Vagina (tissue), 2 donors: ENCODE results near the gene NPRL2. TPM values are rescaled to one million over a fixed set of nuclear protein-coding genes. Genes with fewer than 3 reads are reported as not detected.

Experiments used
- DNase-seq, 2 donors: peaks; one replicate each; pipeline ENCODE4 v3.0.0-alpha.2; 2017; ENCODE audit errors: extremely low spot score in 2 of 2
- H3K27ac ChIP-seq: fragments of 200-600 bp; sonication (generic); one replicate; pipeline ENCODE4 v1.5.1; 2019
- H3K27me3 ChIP-seq: fragments of 200-600 bp; sonication (generic); one replicate; pipeline ENCODE4 v1.5.1; 2019
- H3K36me3 ChIP-seq, 2 donors: fragments of 200-600 bp; sonication (generic); one replicate each; pipeline ENCODE4 v1.5.1; 2017 to 2019
- H3K4me1 ChIP-seq: fragments of 200-600 bp; sonication (generic); one replicate; pipeline ENCODE4 v1.5.1; 2019
- H3K4me3 ChIP-seq, 2 donors: fragments of 200-600 bp; sonication (generic); 1 replicate in 1 of 2; 2 replicates in 1 of 2; pipeline ENCODE4 v1.5.1; 2016 to 2019
- H3K9me3 ChIP-seq: fragments of 200-600 bp; sonication (generic); one replicate; pipeline ENCODE4 v1.5.1; 2019
- POLR2A ChIP-seq, 2 donors: fragments of 450-650 bp; IDR thresholded peaks; one replicate each; pipeline ENCODE4 v1.6.1; 2017; ENCODE audit warnings: antibody characterized with exemption in 2 of 2, mild to moderate bottlenecking in 2 of 2, moderate library complexity in 2 of 2
- POLR2AphosphoS5 ChIP-seq, 2 donors: sonication (generic); formaldehyde crosslinking; IDR thresholded peaks; one replicate each; pipeline ENCODE4 v1.9.0; 2017; ENCODE audit warnings: antibody characterized with exemption in 2 of 2, mild to moderate bottlenecking in 2 of 2, low read depth in 1 of 2; ENCODE audit not compliant: insufficient read depth in 1 of 2
- intact Hi-C: fragments of 100-400 bp; cut with DNase I; formaldehyde crosslinking; loops from one replicate; pipeline ENCODE4 v1.15.1; 2023
- total RNA-seq: library from RNA; depleted of rRNA; stranded (reverse); fragments of >200 nt; gene quantifications from one replicate; pipeline ENCODE4 v1.2.3, GENCODE V29; 2016
- TF ChIP-seq, protein P1 (sequence below), 3 experiments: fragments of 450-650 bp in 2 of 3; fragments of 200-600 bp in 1 of 3; sonication (generic) in 1 of 3; IDR thresholded peaks; one replicate each; pipeline ENCODE4 v1.5.1; 2017 to 2019; ENCODE audit warnings: antibody characterized with exemption in 3 of 3, mild to moderate bottlenecking in 2 of 3, moderate library complexity in 2 of 3

The NPRL2 gene
- total RNA-seq, 1 donor from 2014 or later, result 17.2 TPM

DNA sequence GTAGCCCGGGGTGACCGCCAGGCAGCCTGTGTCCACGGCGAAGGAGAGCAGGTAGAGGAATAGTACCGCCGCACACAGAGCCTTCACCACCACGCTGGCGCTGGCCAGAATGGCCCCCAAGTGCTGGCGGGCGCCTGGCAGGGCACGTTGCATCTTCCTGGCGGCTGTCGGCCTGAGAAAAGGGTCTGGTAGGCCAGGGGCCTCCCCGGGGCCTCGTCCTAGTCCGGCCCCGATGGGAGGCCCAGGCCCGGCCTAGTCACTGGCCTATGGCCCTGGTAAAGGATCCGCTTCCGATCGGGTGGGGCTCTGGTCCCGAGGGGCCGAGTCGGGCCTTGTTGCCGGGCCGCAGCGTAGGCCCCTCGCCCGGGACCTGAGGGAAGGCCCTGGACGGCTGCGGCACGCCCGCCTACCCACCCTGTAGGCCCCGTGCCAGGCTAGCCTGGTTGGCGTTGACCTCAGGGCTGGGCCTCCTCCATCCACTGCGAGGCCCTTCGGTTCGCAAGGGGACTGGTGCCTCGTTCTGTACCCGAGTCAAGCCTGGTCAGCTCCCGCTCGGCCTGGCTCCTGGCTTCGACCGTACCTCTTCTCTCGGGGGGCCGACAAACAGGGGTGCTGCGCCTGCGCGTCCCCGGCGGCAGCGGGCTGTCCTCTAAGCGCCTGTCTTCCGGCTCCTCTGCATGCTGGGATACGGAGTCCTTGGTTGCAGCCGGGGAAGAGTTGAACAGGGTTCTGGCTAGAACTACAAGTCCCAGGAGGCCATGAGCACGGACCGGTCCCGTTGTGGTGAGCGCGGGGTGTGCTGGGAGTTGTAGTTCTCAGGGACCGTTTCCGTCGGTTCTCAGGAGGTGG, 8.6 kb upstream of the NPRL2 start, which contains the start of gene TMEM115:
TMEM115 (minus strand) TSS at position 611 of the 849 bp plus-strand sequence; CDS start at position 153, 458 bp downstream.
- Histone ChIP-seq H3K36me3 (peaks cover 0 to 14% of the 10 kb centered on the region in 2 donors), H3K27ac (peak within 1 kb of the TSS; percentile 78), H3K9me3 (no peaks in the 10 kb centered on the region), H3K4me3 (peak within 1 kb of the TSS; percentile 69 to 72), H3K27me3 (no peaks in the 10 kb centered on the region), H3K4me1 (peaks cover 48% of the 10 kb centered on the region)
- TF ChIP-seq POLR2A (IDR thresholded peaks at IDR 0.05), result peak in 1 of 2 donors; percentile 46
- peak; percentile 93 to 99 for TF ChIP-seq POLR2AphosphoS5 (IDR thresholded peaks at IDR 0.05; ENCODE audit: insufficient read depth in 1 of 2, low read depth in 1 of 2)
- TF ChIP-seq, protein P1, sequence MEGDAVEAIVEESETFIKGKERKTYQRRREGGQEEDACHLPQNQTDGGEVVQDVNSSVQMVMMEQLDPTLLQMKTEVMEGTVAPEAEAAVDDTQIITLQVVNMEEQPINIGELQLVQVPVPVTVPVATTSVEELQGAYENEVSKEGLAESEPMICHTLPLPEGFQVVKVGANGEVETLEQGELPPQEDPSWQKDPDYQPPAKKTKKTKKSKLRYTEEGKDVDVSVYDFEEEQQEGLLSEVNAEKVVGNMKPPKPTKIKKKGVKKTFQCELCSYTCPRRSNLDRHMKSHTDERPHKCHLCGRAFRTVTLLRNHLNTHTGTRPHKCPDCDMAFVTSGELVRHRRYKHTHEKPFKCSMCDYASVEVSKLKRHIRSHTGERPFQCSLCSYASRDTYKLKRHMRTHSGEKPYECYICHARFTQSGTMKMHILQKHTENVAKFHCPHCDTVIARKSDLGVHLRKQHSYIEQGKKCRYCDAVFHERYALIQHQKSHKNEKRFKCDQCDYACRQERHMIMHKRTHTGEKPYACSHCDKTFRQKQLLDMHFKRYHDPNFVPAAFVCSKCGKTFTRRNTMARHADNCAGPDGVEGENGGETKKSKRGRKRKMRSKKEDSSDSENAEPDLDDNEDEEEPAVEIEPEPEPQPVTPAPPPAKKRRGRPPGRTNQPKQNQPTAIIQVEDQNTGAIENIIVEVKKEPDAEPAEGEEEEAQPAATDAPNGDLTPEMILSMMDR (IDR thresholded peaks at IDR 0.05), result no peak
- intact Hi-C loops, result loop anchor here (5.0 kb wide), 1 partner anchor 188 kb away; no protein-coding TSS in a partner anchor
- peak; percentile 99 to 100 for DNase-seq

DNA sequence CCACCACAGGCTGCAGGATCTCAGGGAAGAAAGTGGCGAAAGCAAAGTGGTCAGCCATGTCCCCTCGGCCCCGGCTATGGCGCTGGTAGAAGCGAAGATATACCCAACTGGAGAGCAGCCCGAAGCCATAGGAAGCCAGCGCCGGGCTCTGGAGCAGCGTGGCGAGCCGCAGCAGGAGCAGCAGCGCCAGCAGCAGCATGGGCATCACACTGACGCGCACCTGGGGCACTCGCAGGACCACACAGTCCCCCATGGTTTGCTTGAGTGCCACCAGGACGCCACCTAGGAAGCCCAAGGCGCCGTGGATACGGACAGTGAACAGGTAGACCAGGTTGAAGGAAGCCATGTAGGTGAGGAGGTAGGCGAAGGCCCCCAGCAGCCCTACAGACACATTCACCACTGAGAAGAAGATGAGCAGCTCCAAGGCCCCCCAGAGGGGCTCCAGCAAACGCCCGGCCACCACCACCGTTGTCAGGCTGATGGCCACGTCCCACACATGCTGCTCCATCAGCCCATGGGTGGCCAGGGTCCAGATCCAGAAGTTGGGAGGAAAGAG, 7.9 kb upstream of the NPRL2 start:
- Histone ChIP-seq H3K4me3 (peak overlapping the region; percentile 69 to 72), H3K27ac (peak overlapping the region; percentile 78), H3K9me3 (no peaks in the 10 kb centered on the region), H3K27me3 (no peaks in the 10 kb centered on the region), H3K36me3 (peaks cover 0 to 19% of the 10 kb centered on the region in 2 donors), H3K4me1 (peaks cover 46% of the 10 kb centered on the region)
- TF ChIP-seq POLR2A (IDR thresholded peaks at IDR 0.05) (no peak), POLR2AphosphoS5 (IDR thresholded peaks at IDR 0.05; ENCODE audit: insufficient read depth in 1 of 2, low read depth in 1 of 2) (no peak)
- TF ChIP-seq, protein P1 (IDR thresholded peaks at IDR 0.05), result no peak
- DNase-seq, result no peak
- intact Hi-C loops, result loop anchor here (5.0 kb wide), 1 partner anchor 189 kb away; no protein-coding TSS in a partner anchor

DNA sequence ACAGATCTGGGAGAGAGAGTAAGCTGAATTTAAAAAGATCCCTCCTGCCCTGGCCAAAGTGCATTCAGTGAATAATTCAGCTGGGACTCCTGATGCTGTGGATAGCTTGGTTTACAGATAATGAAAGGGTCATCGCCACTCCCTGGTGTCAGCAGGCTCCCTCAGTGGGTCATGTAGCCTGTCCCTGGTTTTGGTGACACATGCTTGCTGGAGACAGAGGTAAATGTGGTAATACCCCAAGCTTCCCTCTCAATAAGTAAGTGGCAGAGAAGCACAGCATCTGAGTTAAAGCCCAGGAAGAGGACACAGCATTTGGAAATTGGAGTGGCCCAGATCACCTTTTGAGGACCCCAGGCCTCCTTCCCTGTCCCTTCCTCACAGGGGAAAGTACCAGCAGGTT, 6.9 kb upstream of the NPRL2 start:
- Histone ChIP-seq H3K4me3 (peak overlapping the region; percentile 69 to 72), H3K36me3 (peaks cover 0 to 23% of the 10 kb centered on the region in 2 donors), H3K4me1 (peaks cover 49% of the 10 kb centered on the region), H3K9me3 (no peaks in the 10 kb centered on the region), H3K27me3 (no peaks in the 10 kb centered on the region), H3K27ac (peak overlapping the region; percentile 78)
- intact Hi-C loops, result loop anchor here (5.0 kb wide), 1 partner anchor 190 kb away; no protein-coding TSS in a partner anchor
- no peak for DNase-seq
- TF ChIP-seq POLR2A (IDR thresholded peaks at IDR 0.05), result no peak
- no peak for TF ChIP-seq POLR2AphosphoS5 (IDR thresholded peaks at IDR 0.05; ENCODE audit: insufficient read depth in 1 of 2, low read depth in 1 of 2)
- TF ChIP-seq, protein P1 (IDR thresholded peaks at IDR 0.05), result no peak

DNA sequence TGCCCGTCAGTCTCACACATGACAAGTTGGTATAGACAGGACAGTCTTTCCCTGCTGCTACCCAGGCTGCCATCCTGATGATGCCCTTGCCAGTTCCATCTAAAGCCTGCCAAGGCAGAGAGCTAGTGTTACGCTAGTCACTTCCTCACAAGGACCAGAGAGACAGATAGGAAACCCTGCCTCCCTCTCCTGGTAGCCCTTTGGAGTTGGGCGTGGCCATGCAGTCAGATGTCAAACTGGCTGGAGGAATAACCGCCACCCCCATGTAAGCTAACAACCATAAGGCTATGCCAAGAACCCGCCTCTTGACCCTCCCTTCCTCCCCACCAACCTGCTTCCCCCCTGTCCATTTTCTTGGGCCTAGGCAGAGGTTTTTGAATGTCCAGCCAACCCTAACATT, 6.0 kb upstream of the NPRL2 start:
- no peak for DNase-seq
- peak overlapping the region; percentile 69 to 72 for H3K4me3 ChIP-seq
- intact Hi-C loops, result loop anchor here (5.0 kb wide), 1 partner anchor 191 kb away; no protein-coding TSS in a partner anchor
- no peaks in the 10 kb centered on the region for H3K9me3 ChIP-seq
- peaks cover 53% of the 10 kb centered on the region for H3K4me1 ChIP-seq
- H3K27ac ChIP-seq, result peak overlapping the region; percentile 78
- TF ChIP-seq, protein P1 (IDR thresholded peaks at IDR 0.05), result no peak
- no peak for TF ChIP-seq POLR2A (IDR thresholded peaks at IDR 0.05)
- TF ChIP-seq POLR2AphosphoS5 (IDR thresholded peaks at IDR 0.05; ENCODE audit: insufficient read depth in 1 of 2, low read depth in 1 of 2), result no peak
- no peaks in the 10 kb centered on the region for H3K27me3 ChIP-seq
- peaks cover 0 to 23% of the 10 kb centered on the region in 2 donors for H3K36me3 ChIP-seq
